Tibial nerve (tissue), 4 donors: ENCODE measurements around the gene TIMM17A. TPM values are rescaled to one million over a fixed set of nuclear protein-coding genes. Genes with fewer than 3 reads are reported as not detected.

Source experiments
- DNase-seq, 2 donors: peaks; one replicate each; pipeline ENCODE4 v3.0.0-alpha.2; 2019; ENCODE audit warnings: low spot score in 2 of 2
- H3K27ac ChIP-seq, 4 donors: fragments of 200-600 bp; sonication (generic) in 3 of 4; one replicate each; pipeline ENCODE4 v1.5.1; 2017 to 2019; ENCODE audit warnings: mild to moderate bottlenecking in 1 of 4
- H3K27me3 ChIP-seq, 2 donors: fragments of 200-600 bp; sonication (generic) in 1 of 2; one replicate each; pipeline versions ENCODE4 v1.5.1 to v1.6.0; 2017 to 2019
- H3K36me3 ChIP-seq, 3 donors: fragments of 200-600 bp; sonication (generic); one replicate each; pipeline ENCODE4 v1.5.1; 2018 to 2019
- H3K4me1 ChIP-seq, 4 donors: fragments of 200-600 bp; sonication (generic) in 3 of 4; one replicate each; pipeline ENCODE4 v1.5.1; 2017 to 2019
- H3K4me3 ChIP-seq, 4 donors: fragments of 200-600 bp; sonication (generic) in 3 of 4; one replicate each; pipeline ENCODE4 v1.5.1; 2017 to 2019; ENCODE audit warnings: mild to moderate bottlenecking in 1 of 4, moderate library complexity in 1 of 4
- H3K9me3 ChIP-seq, 4 donors: fragments of 200-600 bp; sonication (generic) in 3 of 4; one replicate each; pipeline ENCODE4 v1.5.1; 2017 to 2019
- CTCF ChIP-seq, 5 experiments: fragments of 200-600 bp in 3 of 5; fragments of 450-650 bp in 2 of 5; sonication (generic) in 3 of 5; IDR thresholded peaks; one replicate each; pipeline ENCODE4 v1.5.1; 2016 to 2019; ENCODE audit warnings: antibody characterized with exemption in 5 of 5, mild to moderate bottlenecking in 3 of 5, moderate library complexity in 2 of 5
- EP300 ChIP-seq, 2 donors: sonication (generic); formaldehyde crosslinking; IDR thresholded peaks; one replicate each; pipeline ENCODE4 v1.6.1; 2017; ENCODE audit warnings: antibody characterized with exemption in 2 of 2, mild to moderate bottlenecking in 1 of 2
- POLR2A ChIP-seq, 2 donors: fragments of 450-650 bp; IDR thresholded peaks; one replicate each; pipeline ENCODE4 v1.6.1; 2017; ENCODE audit warnings: antibody characterized with exemption in 2 of 2, mild to moderate bottlenecking in 2 of 2, moderate library complexity in 2 of 2
- WGBS, 2 donors: methylation state at CpG; one replicate each; pipeline ENCODE4 v1.1.5; 2018; 5-methylcytosine and 5-hydroxymethylcytosine counted together
- total RNA-seq, 4 donors: library from RNA; depleted of rRNA; stranded (reverse); fragments of >200 nt; gene quantifications; one replicate each; pipeline ENCODE4 v1.1.0, GENCODE V29; 2016

Gene TIMM17A
- total RNA-seq, 4 donors from 2014 or later, result 16.2 to 31.8 (median 21.0) TPM

- DNase-seq, result peak in 1 of 2 donors; percentile 32
- Histone ChIP-seq H3K4me1 (peaks cover 0 to 65% (median 15%) of the 10 kb centered on the region in 4 donors), H3K4me3 (no peak overlapping the region), H3K9me3 (no peaks in the 10 kb centered on the region), H3K27me3 (no peaks in the 10 kb centered on the region), H3K27ac (peak overlapping the region in 2 of 4 donors; percentile 90 to 91), H3K36me3 (no peaks in the 10 kb centered on the region)
- TF ChIP-seq POLR2A (IDR thresholded peaks at IDR 0.05), result no peak
- TF ChIP-seq EP300 (IDR thresholded peaks at IDR 0.05), result peak in 1 of 2 donors; percentile 41
- TF ChIP-seq CTCF (IDR thresholded peaks at IDR 0.05), result no peak
- WGBS, 2 donors, result 53 to 64% methylated on average over 5 of the region's 5 CpGs
Observed at GRCh38 chr1:201912832-201913231, 42.5 kb upstream of the TIMM17A start.

- Histone ChIP-seq H3K9me3 (no peaks in the 10 kb centered on the region), H3K27ac (peak overlapping the region; percentile 30 to 91 (median 70)), H3K36me3 (no peaks in the 10 kb centered on the region), H3K27me3 (no peaks in the 10 kb centered on the region), H3K4me3 (no peak overlapping the region), H3K4me1 (peaks cover 7 to 82% (median 28%) of the 10 kb centered on the region in 4 donors)
- 75 to 77% methylated on average over 13 to 14 of the region's 14 CpGs for WGBS, 2 donors
- no peak for DNase-seq
- TF ChIP-seq EP300 (IDR thresholded peaks at IDR 0.05) (no peak), CTCF (IDR thresholded peaks at IDR 0.05) (no peak), POLR2A (IDR thresholded peaks at IDR 0.05) (no peak)
Observed at GRCh38 chr1:201914456-201915235, 40.7 kb upstream of the TIMM17A start.

- Histone ChIP-seq H3K36me3 (peaks cover 0 to 2% (median 0%) of the 10 kb centered on the region in 3 donors), H3K27ac (peak overlapping the region; percentile 52 to 91 (median 81)), H3K4me3 (no peak overlapping the region), H3K27me3 (no peaks in the 10 kb centered on the region), H3K4me1 (peaks cover 7 to 90% (median 28%) of the 10 kb centered on the region in 4 donors), H3K9me3 (no peaks in the 10 kb centered on the region)
- DNase-seq, result peak; percentile 91 to 96
- TF ChIP-seq CTCF (IDR thresholded peaks at IDR 0.05) (no peak), EP300 (IDR thresholded peaks at IDR 0.05) (peak; percentile 15 to 96)
- WGBS, 2 donors, result 14 to 24% methylated on average over 11 of the region's 11 CpGs
Observed at GRCh38 chr1:201916649-201917249, 38.6 kb upstream of the TIMM17A start.

- 48 to 50% methylated on average over 7 of the region's 7 CpGs for WGBS, 2 donors
- TF ChIP-seq EP300 (IDR thresholded peaks at IDR 0.05) (peak; percentile 44 to 88), POLR2A (IDR thresholded peaks at IDR 0.05) (no peak), CTCF (IDR thresholded peaks at IDR 0.05) (no peak)
- Histone ChIP-seq H3K27ac (peak overlapping the region; percentile 52 to 91 (median 81)), H3K4me1 (peaks cover 7 to 82% (median 28%) of the 10 kb centered on the region in 4 donors), H3K9me3 (no peaks in the 10 kb centered on the region), H3K36me3 (peaks cover 0 to 7% (median 0%) of the 10 kb centered on the region in 3 donors), H3K4me3 (no peak overlapping the region), H3K27me3 (no peaks in the 10 kb centered on the region)
- DNase-seq, result peak; percentile 27 to 70
Observed at GRCh38 chr1:201917362-201918033, 37.8 kb upstream of the TIMM17A start.
